Suprapubic skin (tissue), 3 donors: ENCODE results near the gene NUP188.

Experiments
- EP300 ChIP-seq: sonication (generic); formaldehyde crosslinking; IDR thresholded peaks from one replicate; pipeline ENCODE4 v1.6.1; 2017; ENCODE audit warnings: antibody characterized with exemption
- TF ChIP-seq, protein P1 (sequence below), 2 donors: fragments of 200-600 bp in 1 of 2; fragments of 450-650 bp in 1 of 2; sonication (generic) in 1 of 2; IDR thresholded peaks; one replicate each; pipeline ENCODE4 v1.5.1; 2016 to 2019; ENCODE audit warnings: antibody characterized with exemption in 2 of 2, mild to moderate bottlenecking in 1 of 2, moderate library complexity in 1 of 2

GRCh38 chr9:129031514-129031913, 84.0 kb downstream of the NUP188 start:
- TF ChIP-seq, protein P1, sequence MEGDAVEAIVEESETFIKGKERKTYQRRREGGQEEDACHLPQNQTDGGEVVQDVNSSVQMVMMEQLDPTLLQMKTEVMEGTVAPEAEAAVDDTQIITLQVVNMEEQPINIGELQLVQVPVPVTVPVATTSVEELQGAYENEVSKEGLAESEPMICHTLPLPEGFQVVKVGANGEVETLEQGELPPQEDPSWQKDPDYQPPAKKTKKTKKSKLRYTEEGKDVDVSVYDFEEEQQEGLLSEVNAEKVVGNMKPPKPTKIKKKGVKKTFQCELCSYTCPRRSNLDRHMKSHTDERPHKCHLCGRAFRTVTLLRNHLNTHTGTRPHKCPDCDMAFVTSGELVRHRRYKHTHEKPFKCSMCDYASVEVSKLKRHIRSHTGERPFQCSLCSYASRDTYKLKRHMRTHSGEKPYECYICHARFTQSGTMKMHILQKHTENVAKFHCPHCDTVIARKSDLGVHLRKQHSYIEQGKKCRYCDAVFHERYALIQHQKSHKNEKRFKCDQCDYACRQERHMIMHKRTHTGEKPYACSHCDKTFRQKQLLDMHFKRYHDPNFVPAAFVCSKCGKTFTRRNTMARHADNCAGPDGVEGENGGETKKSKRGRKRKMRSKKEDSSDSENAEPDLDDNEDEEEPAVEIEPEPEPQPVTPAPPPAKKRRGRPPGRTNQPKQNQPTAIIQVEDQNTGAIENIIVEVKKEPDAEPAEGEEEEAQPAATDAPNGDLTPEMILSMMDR (IDR thresholded peaks at IDR 0.05): no peak
- no peak for TF ChIP-seq EP300
